Measurements from ENCODE around the gene BRPF1.

BRPF1 gene

DNA sequence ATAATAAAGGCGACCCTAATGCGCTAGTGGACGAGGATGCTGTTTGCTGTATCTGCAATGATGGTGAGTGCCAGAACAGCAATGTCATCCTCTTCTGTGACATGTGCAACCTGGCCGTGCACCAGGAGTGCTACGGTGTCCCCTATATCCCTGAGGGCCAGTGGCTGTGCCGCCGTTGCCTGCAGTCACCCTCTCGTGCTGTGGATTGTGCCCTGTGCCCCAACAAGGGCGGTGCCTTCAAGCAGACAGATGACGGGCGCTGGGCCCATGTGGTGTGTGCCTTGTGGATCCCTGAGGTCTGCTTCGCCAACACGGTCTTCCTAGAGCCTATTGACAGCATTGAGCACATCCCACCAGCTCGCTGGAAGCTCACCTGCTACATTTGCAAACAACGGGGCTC lies 7.6 kb downstream of the BRPF1 start:
- DNase-seq: no peak

GRCh38 chr3:9742560-9742959 lies 11.0 kb downstream of the BRPF1 start:
- DNase-seq: no peak

DNA sequence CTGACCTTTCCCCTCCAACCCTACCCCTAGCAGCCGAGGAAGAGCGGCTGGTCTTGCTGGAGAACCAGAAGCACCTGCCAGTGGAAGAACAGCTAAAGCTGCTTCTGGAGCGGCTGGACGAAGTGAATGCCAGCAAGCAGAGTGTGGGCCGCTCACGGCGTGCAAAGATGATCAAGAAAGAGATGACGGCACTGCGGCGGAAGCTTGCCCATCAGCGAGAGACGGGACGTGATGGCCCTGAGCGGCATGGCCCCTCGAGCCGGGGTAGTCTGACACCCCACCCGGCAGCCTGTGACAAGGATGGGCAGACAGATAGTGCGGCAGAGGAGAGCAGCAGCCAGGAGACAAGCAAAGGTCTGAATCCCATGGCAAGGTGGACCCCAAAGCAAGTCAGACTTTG lies 12.0 kb downstream of the BRPF1 start:
- DNase-seq: no peak

GRCh38 chr3:9744162-9744561 lies 12.6 kb downstream of the BRPF1 start:
- DNase-seq: no peak

- no peak for DNase-seq
Measured at GRCh38 chr3:9745521-9745920, 14.0 kb downstream of the BRPF1 start.

DNA sequence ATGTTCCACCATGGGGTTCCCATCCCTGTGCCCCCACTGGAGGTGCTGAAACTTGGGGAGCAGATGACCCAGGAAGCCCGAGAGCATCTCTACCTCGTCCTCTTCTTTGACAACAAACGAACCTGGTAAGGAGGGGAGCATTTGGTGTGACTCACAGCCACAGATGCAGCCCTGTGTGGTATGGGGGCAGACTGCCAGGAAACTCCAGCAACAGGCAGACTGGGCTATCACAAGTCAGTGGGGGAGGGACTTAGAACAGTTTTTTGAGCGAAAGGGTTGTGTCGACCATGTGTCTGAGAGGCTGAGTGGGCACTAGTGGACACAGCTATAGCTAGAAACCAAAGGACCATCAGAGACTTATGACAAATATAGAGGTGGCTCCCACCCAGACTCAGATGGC lies 14.8 kb downstream of the BRPF1 start:
- DNase-seq: no peak

DNA sequence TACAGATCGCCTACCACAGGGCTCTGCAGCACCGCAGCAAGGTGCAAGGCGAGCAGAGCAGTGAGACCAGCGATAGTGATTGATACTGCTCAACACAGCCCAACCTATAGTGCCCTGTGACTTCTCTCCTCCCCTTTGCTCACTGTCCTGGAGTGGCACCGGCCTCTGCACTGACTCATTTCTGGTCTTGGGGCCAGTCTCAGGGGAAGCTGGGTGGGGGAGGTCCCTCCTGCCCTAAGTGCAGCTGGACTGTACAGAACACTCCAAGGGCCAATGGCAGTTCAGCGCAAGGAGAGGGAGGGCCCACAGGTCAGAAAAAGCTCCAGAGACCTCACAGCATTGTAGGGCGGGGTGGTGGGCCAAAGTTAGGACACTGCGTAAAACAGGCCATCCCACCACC lies 15.7 kb downstream of the BRPF1 start:
- no peak for DNase-seq

- no peak for DNase-seq
Measured at GRCh38 chr3:9748031-9748430, 16.5 kb downstream of the BRPF1 start.

GRCh38 chr3:9749296-9749644 lies 17.7 kb downstream of the BRPF1 start:
- no peak for DNase-seq

DNA sequence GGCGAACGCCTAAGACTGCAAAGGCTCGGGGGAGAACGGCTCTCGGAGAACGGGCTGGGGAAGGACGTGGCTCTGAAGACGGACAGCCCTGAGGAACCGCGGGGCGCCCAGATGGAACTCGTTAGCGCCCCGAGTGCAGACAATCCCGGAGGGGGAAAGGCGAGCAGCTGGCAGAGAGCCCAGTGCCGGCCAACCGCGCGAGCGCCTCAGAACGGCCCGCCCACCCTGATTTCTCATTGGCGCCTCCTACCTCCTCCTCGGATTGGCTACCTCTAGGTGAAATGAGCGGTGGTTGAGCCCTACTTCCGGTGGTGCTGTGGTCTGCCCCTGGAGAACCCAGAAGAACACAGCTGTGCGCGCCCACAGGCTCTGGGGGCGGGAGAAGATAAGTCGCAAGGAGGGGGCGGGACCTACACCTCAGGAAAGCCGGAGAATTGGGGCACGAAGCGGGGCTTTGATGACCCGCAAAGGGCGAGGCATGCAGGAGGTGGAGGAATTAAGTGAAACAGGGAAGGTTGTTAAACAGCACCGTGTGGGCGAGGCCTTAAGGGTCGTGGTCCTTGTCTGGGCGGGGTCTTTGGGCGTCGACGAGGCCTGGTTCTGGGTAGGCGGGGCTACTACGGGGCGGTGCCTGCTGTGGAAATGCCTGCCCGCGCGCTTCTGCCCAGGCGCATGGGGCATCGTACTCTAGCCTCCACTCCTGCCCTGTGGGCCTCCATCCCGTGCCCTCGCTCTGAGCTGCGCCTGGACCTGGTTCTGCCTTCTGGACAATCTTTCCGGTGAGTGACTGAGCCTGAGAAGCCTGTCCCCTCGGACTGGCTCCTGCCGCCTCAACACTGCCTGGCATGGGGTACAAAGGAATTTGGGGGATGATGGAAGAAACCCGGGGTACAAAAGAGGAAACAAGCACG lies 18.4 kb downstream of the BRPF1 start, which contains the start of gene OGG1:
Gene OGG1, plus strand, starts transcription at position 308 of the 911 bp plus-strand sequence. Its CDS starts 335 bp downstream, at position 643.
- peak; percentile 99 for DNase-seq

- peak; percentile 30 for DNase-seq
Measured at GRCh38 chr3:9750556-9751411, 19.2 kb downstream of the BRPF1 start.

GRCh38 chr3:9754678-9755077 lies 23.1 kb downstream of the BRPF1 start:
- no peak for DNase-seq

DNA sequence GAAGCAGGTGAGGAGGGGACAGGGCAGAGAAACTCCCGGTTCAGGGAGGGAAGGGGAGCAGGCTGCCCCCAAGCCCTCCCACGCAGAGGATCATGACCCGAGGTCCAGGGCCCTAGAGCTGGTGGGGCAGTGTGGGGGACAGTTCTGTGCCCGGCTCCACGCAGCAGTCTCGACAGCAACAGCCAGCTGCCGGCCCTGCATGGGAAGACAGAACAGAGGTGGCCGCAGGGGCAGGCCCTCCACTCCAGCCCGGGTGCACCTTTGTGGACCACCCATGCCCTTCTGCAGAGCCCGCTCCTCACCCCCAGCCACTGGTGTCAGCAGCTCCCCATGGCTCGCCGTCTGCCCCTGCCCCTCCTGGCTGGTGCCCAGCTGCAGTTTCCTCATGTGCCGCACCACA lies 25.9 kb downstream of the BRPF1 start:
- DNase-seq: no peak

DNA sequence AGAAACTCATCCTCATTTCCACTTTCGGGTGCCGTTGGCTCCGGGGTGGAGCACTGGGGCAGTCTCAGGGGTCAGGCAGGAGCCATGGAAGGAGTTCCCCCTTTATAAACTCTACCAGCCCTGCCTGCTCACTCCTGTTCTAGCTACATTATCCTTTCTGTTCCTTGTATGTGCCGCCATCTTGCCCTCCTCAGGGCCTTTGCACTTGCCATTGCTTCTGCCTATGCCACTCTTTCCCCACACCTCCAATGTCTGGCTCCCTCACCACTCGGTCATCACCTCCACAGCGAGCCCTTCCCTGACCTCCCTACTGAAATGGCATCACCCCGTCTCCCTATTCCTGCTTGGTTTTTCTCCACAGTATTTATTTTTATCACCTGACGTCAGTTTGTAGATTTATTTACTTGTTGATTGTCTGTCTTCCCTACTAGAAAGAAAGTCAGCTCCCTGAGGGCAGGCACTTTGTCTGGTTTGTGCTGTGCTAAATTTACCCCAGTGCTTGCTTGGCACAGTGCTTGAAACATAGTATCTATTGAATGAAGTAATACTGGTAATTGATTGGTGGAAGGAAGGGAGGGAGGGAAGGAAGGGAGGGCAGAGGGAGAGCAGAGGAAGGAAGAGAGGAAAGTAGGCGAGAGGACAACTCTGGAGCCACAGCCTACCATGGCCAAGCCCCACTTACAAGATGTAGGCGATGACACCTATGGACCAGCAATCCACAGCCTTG lies 29.4 kb downstream of the BRPF1 start:
- no peak for DNase-seq

DNA sequence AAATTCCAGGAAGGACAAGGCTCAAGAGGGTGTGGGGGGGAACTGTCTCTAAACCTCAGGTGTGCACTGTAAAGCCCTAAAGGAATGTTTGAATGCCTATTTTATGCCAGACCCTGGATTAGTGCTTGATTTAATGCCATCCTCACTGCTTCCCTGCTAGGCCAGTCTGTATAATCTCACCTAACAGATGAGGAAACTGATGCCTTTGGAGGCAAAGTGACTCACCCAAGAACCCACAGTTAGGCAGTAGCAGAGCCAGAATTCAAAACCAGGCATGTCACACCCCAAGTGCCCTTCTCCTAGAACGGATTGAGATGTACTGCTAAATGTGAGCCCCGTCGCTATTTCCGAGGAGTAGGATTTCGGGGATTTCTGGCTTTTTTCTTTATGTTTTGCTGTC lies 30.4 kb downstream of the BRPF1 start:
- no peak for DNase-seq

- no peak for DNase-seq
Measured at GRCh38 chr3:9762871-9763270, 31.3 kb downstream of the BRPF1 start.

DNA sequence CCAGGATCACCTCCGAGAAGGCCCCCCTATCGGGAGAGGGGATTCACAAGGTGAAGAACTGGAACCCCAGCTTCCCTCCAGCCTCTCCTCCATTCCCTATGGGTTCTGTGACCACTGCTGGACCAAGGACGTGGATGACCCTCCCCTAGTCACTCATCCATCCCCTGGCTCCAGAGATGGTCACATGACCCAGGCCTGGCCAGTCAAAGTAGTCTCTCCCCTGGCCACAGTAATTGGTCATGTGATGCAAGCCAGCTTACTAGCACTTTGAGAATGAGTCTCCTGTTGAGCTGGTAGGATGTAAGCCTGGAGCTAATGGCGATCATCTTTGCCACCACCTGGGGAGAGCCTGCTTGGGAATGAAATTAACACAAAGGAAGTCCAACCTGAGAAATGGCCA lies 34.3 kb downstream of the BRPF1 start:
- DNase-seq: no peak

- DNase-seq: no peak
Measured at GRCh38 chr3:9767418-9767817, 35.9 kb downstream of the BRPF1 start.

DNA sequence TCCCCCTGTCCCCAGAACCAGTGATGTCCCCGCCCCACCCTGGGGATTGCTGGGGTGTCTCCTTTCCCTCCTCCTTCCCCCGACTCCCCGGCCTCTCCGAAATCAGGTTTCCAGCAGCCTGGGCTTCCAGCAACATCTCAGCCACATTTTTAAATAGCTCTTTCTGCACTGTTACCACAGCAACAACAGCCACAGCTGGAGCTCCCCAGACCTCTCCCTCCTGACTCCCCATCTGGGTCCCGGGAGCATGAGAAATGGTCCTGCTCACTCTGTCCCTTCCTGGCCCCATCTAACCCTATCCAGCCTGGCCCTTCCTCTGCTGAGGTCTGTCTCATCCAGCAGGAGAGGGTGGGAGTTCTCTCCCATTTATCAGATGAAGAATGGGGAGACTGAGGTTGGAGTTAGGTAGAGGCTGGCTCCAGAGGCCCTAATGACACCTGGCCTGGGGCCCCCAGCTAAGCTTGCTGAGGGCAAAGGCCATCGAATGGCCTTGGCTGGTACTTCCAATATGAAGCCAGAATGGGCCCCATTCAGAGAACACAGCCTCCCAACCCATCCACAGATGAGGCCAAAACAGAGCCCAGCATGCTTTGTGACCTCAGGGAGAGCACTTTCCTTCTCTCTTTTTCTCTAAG lies 36.7 kb downstream of the BRPF1 start:
- no peak for DNase-seq

DNA sequence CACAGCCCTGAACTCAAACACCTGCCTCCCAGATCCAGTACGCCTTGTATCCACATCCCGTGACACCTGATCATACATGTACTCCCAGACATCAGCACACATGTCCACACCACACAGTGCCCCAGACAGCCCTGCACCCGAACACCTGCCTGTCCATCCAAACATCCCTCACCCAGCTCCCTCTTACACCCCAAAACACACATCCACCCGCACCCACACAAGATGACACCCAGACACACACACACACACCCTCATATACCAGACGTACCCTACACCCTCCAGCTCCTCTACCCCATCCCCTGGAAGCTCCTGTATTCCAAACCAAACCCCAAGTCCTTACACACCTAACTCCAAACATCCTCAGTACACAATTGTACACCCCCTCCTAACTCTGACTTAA lies 37.5 kb downstream of the BRPF1 start:
- no peak for DNase-seq

DNA sequence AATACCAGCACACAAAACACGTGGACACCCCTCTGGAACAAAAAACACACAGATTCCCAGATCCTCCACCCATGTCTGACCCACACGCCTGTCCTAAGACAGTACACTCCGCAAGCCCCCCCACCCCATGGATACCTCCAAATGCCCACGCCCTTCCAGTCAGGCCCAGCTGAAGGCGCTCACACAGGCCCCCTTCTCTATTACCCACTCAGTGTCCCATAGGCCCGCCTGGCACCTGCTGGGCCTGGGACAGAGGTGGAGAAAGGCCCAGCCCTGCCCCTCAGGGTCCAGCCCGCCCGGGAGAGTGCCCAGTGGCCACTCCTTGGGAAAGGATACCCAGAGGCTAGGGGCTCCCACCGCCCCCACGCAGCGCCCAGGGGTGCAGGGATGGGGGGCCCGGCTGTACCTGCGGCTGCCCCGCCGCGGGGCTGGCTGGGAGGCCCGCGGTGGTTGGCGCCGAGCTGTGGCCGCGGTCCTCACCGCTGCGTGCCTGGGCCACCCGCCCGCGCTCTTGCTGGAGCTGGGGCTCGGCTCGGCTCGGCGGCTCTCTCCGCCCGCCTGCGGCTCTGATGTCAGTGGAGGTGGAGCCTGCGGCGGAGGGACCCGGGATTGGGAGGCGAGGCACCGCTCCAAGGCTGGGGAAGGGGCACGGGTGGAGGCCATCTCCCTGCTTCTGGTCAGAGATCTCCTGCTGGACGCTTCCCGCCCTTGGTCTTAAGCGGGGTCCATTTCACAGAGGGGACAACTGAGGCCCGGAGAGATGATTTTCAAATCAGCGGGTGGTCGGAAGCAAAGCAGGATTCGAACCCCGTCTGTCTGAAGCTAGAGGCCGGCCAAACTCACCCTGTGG lies 38.1 kb downstream of the BRPF1 start, which contains the start of gene CAMK1:
Gene CAMK1, minus strand, starts transcription at position 522 of the 850 bp plus-strand sequence. CDS start 2,198 bp downstream, outside the sequence.
- peak; percentile 46 for DNase-seq
